H1 (cell line): ENCODE results near the gene KIAA1671. TPM values are rescaled to one million over a fixed set of nuclear protein-coding genes. Genes with fewer than 3 reads are reported as not detected.

Experiments used
- CTCF ChIA-PET: fragments of 300-600 bp; sonication (Branson Sonifier 250); formaldehyde crosslinking; loops from one replicate; lab custom pipeline; 2021; ENCODE audit not compliant: partially characterized antibody; lab: Charles Lee
- POLR2A ChIA-PET: fragments of 300-600 bp; sonication (Branson Sonifier 250); formaldehyde crosslinking; loops from one replicate; lab custom pipeline; 2021; ENCODE audit warnings: inconsistent platforms; ENCODE audit not compliant: partially characterized antibody; lab: Charles Lee
- DNase-seq, 2 experiments: peaks; one replicate each; pipeline versions ENCODE4 v3.0.0 to v3.0.0-alpha.2; 2010 to 2022; ENCODE audit warnings: low spot score in 2 of 2, low read depth in 1 of 2, mixed read lengths in 1 of 2
- FAIRE-seq: peaks from 2 replicates; lab custom pipeline; 2011; peaks lifted over from hg19 to GRCh38; lab: Jason Lieb, UNC
- H2AFZ ChIP-seq: 2 replicates; pipeline ENCODE4 v1.8.1; 2012; ENCODE audit warnings: low read length, inconsistent platforms
- H2AK5ac ChIP-seq: 2 replicates; pipeline ENCODE4 v1.6.1; 2013; ENCODE audit warnings: low read depth, low read length
- H2BK120ac ChIP-seq: replicated peaks from 2 replicates; pipeline ENCODE3; 2013; ENCODE audit warnings: low read depth, low read length, inconsistent platforms
- H2BK12ac ChIP-seq: 2 replicates; pipeline ENCODE4 v1.6.1; 2013; ENCODE audit warnings: low read depth, low read length
- H2BK15ac ChIP-seq: 2 replicates; pipeline ENCODE4 v1.6.1; 2013; ENCODE audit warnings: low read length
- H2BK20ac ChIP-seq: 2 replicates; pipeline ENCODE4 v1.6.1; 2013; ENCODE audit warnings: low read length
- H2BK5ac ChIP-seq: 2 replicates; pipeline ENCODE4 v1.6.1; 2013; ENCODE audit warnings: low read depth, low read length
- H3K14ac ChIP-seq: 2 replicates; pipeline ENCODE4 v1.6.1; 2013; ENCODE audit warnings: inconsistent platforms; ENCODE audit not compliant: insufficient read length
- H3K18ac ChIP-seq: 2 replicates; pipeline ENCODE4 v1.6.1; 2013; ENCODE audit warnings: low read length; ENCODE audit errors: extremely low read depth
- H3K23ac ChIP-seq: 2 replicates; pipeline ENCODE4 v1.6.1; 2013; ENCODE audit warnings: inconsistent platforms; ENCODE audit not compliant: insufficient read length
- H3K23me2 ChIP-seq: 2 replicates; pipeline ENCODE4 v1.6.1; 2013; ENCODE audit warnings: low read depth, low read length
- H3K27ac ChIP-seq: 2 replicates; pipeline ENCODE4 v1.6.1; 2011; ENCODE audit warnings: low read depth, low read length, inconsistent platforms
- H3K27me3 ChIP-seq, 4 experiments: replicated peaks in 1 of 4; 1 replicate in 1 of 4; 2 replicates in 3 of 4; pipeline versions ENCODE4 v1.6.1 to v1.8.1; 2011 to 2013; ENCODE audit warnings: low read length in 3 of 4, mild to moderate bottlenecking in 3 of 4, inconsistent platforms in 2 of 4, mixed read lengths in 2 of 4, moderate library complexity in 1 of 4; ENCODE audit not compliant: control insufficient read depth in 3 of 4, insufficient read depth in 3 of 4; ENCODE audit errors: extremely low read depth in 1 of 4
- H3K36me3 ChIP-seq, 4 experiments: 2 replicates each; pipeline versions ENCODE4 v1.6.1 to v1.8.1; 2011 to 2013; ENCODE audit warnings: mild to moderate bottlenecking in 4 of 4, low read length in 3 of 4, moderate library complexity in 2 of 4, control low read depth in 1 of 4, inconsistent platforms in 1 of 4; ENCODE audit not compliant: insufficient read depth in 4 of 4, control insufficient read depth in 2 of 4
- H3K4ac ChIP-seq: replicated peaks from 2 replicates; pipeline ENCODE3; 2013; ENCODE audit warnings: low read length, low read depth, mixed read lengths, inconsistent platforms; ENCODE audit not compliant: insufficient read length
- H3K4me1 ChIP-seq, 4 experiments: replicated peaks in 1 of 4; 1 replicate in 1 of 4; 2 replicates in 3 of 4; pipeline versions ENCODE4 v1.6.1 to v1.8.1; 2011 to 2013; ENCODE audit warnings: low read length in 3 of 4, inconsistent platforms in 2 of 4, mixed read lengths in 1 of 4; ENCODE audit not compliant: insufficient read depth in 4 of 4, control insufficient read depth in 3 of 4
- H3K4me2 ChIP-seq, 2 experiments: 2 replicates each; pipeline versions ENCODE4 v1.6.1 to v1.8.1; 2011 to 2013; ENCODE audit warnings: low read depth in 2 of 2, low read length in 2 of 2, control low read depth in 1 of 2, inconsistent platforms in 1 of 2, mild to moderate bottlenecking in 1 of 2; ENCODE audit not compliant: insufficient read depth in 1 of 2
- H3K4me3 ChIP-seq, 4 experiments: fragments of 200-600, 300-600 bp in 1 of 4; sonication (generic), shearing (Covaris generic), sonication (Bioruptor Twin) in 1 of 4; 2 replicates each; pipeline versions ENCODE4 v1.5.1 to v1.8.1; 2011 to 2016; ENCODE audit warnings: low read length in 4 of 4, low read depth in 3 of 4, control low read depth in 2 of 4, inconsistent platforms in 2 of 4, mild to moderate bottlenecking in 2 of 4, mixed read lengths in 1 of 4, moderate library complexity in 1 of 4; ENCODE audit not compliant: insufficient read depth in 2 of 4; ENCODE audit errors: extremely low read depth in 1 of 4
- H3K56ac ChIP-seq: replicated peaks from 2 replicates; pipeline ENCODE3; 2013; ENCODE audit warnings: low read depth, mild to moderate bottlenecking, mixed read lengths, low read length, inconsistent platforms; ENCODE audit not compliant: insufficient read length
- H3K79me1 ChIP-seq: 2 replicates; pipeline ENCODE4 v1.6.1; 2013; ENCODE audit warnings: low read depth, low read length, control low read depth
- H3K79me2 ChIP-seq, 2 experiments: 2 replicates each; pipeline versions ENCODE4 v1.6.1 to v1.8.1; 2012 to 2013; ENCODE audit warnings: low read length in 2 of 2, mild to moderate bottlenecking in 2 of 2, inconsistent platforms in 1 of 2; ENCODE audit not compliant: insufficient read depth in 2 of 2, control insufficient read depth in 1 of 2
- H3K9ac ChIP-seq, 4 experiments: replicated peaks in 1 of 4; 1 replicate in 1 of 4; 2 replicates in 3 of 4; pipeline versions ENCODE4 v1.6.1 to v1.8.1; 2011 to 2013; ENCODE audit warnings: low read depth in 3 of 4, low read length in 3 of 4, control low read depth in 2 of 4, mild to moderate bottlenecking in 2 of 4, moderate library complexity in 2 of 4, inconsistent platforms in 1 of 4; ENCODE audit errors: extremely low read depth in 1 of 4
- H3K9me3 ChIP-seq, 2 experiments: 2 replicates each; pipeline versions ENCODE4 v1.6.1 to v1.8.1; 2012 to 2013; ENCODE audit warnings: mild to moderate bottlenecking in 2 of 2, moderate library complexity in 2 of 2, control low read depth in 1 of 2, inconsistent platforms in 1 of 2, low read depth in 1 of 2, low read length in 1 of 2, mixed read lengths in 1 of 2; ENCODE audit not compliant: insufficient read depth in 2 of 2
- H4K20me1 ChIP-seq, 2 experiments: replicated peaks in 1 of 2; 2 replicates each; pipeline versions ENCODE3 to v1.8.1; 2011 to 2013; ENCODE audit warnings: inconsistent platforms in 2 of 2, low read length in 2 of 2, mild to moderate bottlenecking in 1 of 2; ENCODE audit not compliant: insufficient read depth in 2 of 2, control insufficient read depth in 1 of 2
- H4K5ac ChIP-seq: 2 replicates; pipeline ENCODE4 v1.6.1; 2013; ENCODE audit warnings: low read length, low read depth, mixed read lengths, inconsistent platforms; ENCODE audit not compliant: insufficient read length
- H4K8ac ChIP-seq: 2 replicates; pipeline ENCODE4 v1.8.0; 2013; ENCODE audit warnings: mild to moderate bottlenecking, moderate library complexity, low read length, inconsistent platforms; ENCODE audit not compliant: insufficient read depth; ENCODE audit errors: extremely low read depth
- H4K91ac ChIP-seq: replicated peaks from 2 replicates; pipeline ENCODE3; 2013; ENCODE audit warnings: low read length, mixed read lengths, inconsistent platforms; ENCODE audit not compliant: insufficient read length
- KDM1A ChIP-seq: fragments of 200-600, 300-600 bp; sonication (generic); IDR thresholded peaks from 2 replicates; pipeline ENCODE4 v1.7.1; 2016; ENCODE audit warnings: mild to moderate bottlenecking, low read length, borderline replicate concordance
- TBP ChIP-seq: IDR thresholded peaks from 2 replicates; pipeline ENCODE4 v1.6.1; 2011; ENCODE audit warnings: low read depth, low read length, improper control_type of control experiment
- WGBS, 2 experiments: shearing (Covaris generic) in 1 of 2; methylation state at CpG; one replicate each; pipeline versions ENCODE4 v1.1.6 to v1.1.7; 2013 to 2015; ENCODE audit warnings: low lambda C conversion rate in 2 of 2, mixed read lengths in 2 of 2, inconsistent platforms in 1 of 2, low coverage in 1 of 2, missing lambda C conversion rate in 1 of 2; ENCODE audit not compliant: insufficient replicate concordance in 2 of 2, insufficient coverage in 1 of 2, insufficient read length in 1 of 2; ENCODE audit errors: extremely low coverage in 1 of 2, missing lambda C conversion rate in 1 of 2; 5-methylcytosine and 5-hydroxymethylcytosine counted together
- polyA plus RNA-seq, 7 experiments: library from polyadenylated mRNA; depleted of rRNA in 3 of 7; stranded (reverse) in 5 of 7; unstranded in 2 of 7; fragments of >200 nt in 5 of 7; fragments of 200-250 nt in 2 of 7; gene quantifications; 1 replicate in 5 of 7; 2 replicates in 1 of 7; 4 replicates in 1 of 7; pipeline versions ENCODE4 v1.2.1 to v1.2.3, GENCODE V29; 2011 to 2013; ENCODE audit warnings: missing spikeins in 2 of 7, mixed read lengths in 2 of 7
- total RNA-seq: library from RNA; stranded (reverse); fragmentation: NEBNext Ultra II Directional; extraction: Animal tissue kit (Norgen Biotek cat#: 25700); gene quantifications from 2 replicates; pipeline ENCODE4 v1.2.1, GENCODE V29; 2021

Gene KIAA1671
- total and polyA plus RNA-seq, 2 of the 8 experiments (the other 6 are each of a cell fraction or from before 2014, with no cell fraction given): 6.4 to 23.9 TPM

DNA sequence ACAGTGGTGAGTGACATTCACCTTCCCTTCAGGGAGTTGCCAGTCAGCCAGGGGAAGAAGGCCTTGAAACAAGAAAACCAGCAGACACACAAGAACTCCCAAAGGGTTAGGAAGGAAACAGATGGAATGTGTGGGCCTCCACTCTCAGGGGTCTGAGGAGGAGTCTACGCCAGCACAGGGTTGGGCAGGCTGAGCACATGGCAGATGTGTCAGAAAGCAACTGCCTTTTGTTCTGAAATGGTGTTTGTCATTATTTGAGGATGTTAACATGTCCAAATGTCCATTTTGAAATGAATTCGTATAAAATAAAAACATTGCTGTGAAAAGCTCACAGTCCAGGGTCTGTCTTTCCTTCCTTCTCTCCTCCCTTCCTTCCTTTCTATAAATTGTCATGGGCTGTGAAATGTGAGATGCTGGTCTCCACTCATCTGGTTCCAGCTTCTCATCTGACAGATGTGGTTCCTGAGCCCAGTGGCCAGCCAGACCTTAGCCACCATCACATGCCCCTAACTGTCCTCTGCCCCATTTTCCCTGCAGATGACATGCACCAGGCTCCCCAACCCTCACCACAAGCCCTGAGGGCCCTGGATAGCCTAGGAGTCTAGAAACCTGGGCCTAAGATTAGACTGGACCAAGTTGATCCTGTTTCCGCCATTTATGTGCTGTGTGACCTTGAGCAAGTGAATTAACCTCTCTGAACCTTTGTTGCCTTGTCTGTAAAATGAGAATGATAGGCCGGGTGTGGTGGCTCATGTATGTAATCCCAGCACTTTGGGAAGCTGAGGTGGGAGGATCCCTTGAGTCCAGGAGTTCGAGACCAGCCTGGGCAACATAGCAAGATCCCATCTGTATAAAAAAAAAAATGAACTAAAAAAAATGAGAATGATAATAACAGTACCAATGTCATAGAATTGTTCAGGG is 190.9 kb downstream of the KIAA1671 start:
- Histone ChIP-seq H2BK15ac (no peak overlapping the region), H3K23ac (no peak overlapping the region), H2AK5ac (no peak overlapping the region), H3K36me3 (no peaks in the 10 kb centered on the region), H3K56ac (no peak overlapping the region), H3K27ac (peak overlapping the region; percentile 4; the same call in 1 of the 2 replicates), H3K9me3 (no peaks in the 10 kb centered on the region), H3K4me1 (peaks cover 0 to 14% (median 8%) of the 10 kb centered on the region in 4 experiments; a peak in 6 of 7 replicates), H3K4ac (no peak overlapping the region), H3K18ac (no peak overlapping the region), H4K20me1 (peaks cover 0 to 9% of the 10 kb centered on the region in 2 experiments), H3K14ac (no peak overlapping the region), H4K91ac (no peak overlapping the region), H2BK20ac (no peak overlapping the region), H3K23me2 (peaks cover 2% of the 10 kb centered on the region; the same call in 1 of the 2 replicates), H3K27me3 (no peaks in the 10 kb centered on the region; a peak in 1 of 7 replicates), H3K4me3 (no peak overlapping the region), H3K9ac (no peak overlapping the region), H2BK120ac (no peak overlapping the region), H4K5ac (no peak overlapping the region), H2AFZ (no peak overlapping the region), H2BK12ac (no peak overlapping the region), H3K79me2 (no peaks in the 10 kb centered on the region), H4K8ac (no peak overlapping the region; the same call in 1 of the 2 replicates), H3K79me1 (no peaks in the 10 kb centered on the region; the same call in 1 of the 2 replicates), H2BK5ac (no peak overlapping the region), H3K4me2 (no peak overlapping the region)
- 88% methylated on average over 5 of the region's 5 CpGs; no CpG with 5 or more reads in 1 of the 2 experiments for WGBS, 2 experiments
- no peak for DNase-seq
- ChIA-PET CTCF (interaction anchor here (1.2 kb wide), 1 partner anchor 32 kb away, joined by 5 read pairs; no protein-coding TSS in a partner anchor), POLR2A (no interaction called here)
- FAIRE-seq: no peak
- TF ChIP-seq TBP (no peak), KDM1A (peak; percentile 93)
